HEK293T (cell line): ENCODE measurements around the gene NOS1.

ENCODE experiments used
- ARNT ChIP-seq: fragments of 450-650 bp; IDR thresholded peaks from 2 replicates; pipeline ENCODE4 v1.6.1; 2017; ENCODE audit warnings: mild to moderate bottlenecking
- ELF4 ChIP-seq: fragments of 450-650 bp; IDR thresholded peaks from 2 replicates; pipeline ENCODE4 v1.6.1; 2017; ENCODE audit warnings: antibody characterized with exemption
- FOXA1 ChIP-seq: fragments of 450-650 bp; IDR thresholded peaks from 2 replicates; pipeline ENCODE4 v1.6.1; 2016; ENCODE audit warnings: mild to moderate bottlenecking
- FOXM1 ChIP-seq: fragments of 450-650 bp; IDR thresholded peaks from 2 replicates; pipeline ENCODE4 v1.6.1; 2017; ENCODE audit warnings: mild to moderate bottlenecking, borderline replicate concordance
- LEF1 ChIP-seq: fragments of 450-650 bp; IDR thresholded peaks from 2 replicates; pipeline ENCODE4 v1.6.1; 2017; ENCODE audit warnings: mild to moderate bottlenecking, borderline replicate concordance
- SP1 ChIP-seq: fragments of 450-650 bp; IDR thresholded peaks from 2 replicates; pipeline ENCODE4 v1.6.1; 2017
- SUZ12 ChIP-seq: fragments of 450-650 bp; IDR thresholded peaks from 2 replicates; pipeline ENCODE4 v1.6.1; 2016; ENCODE audit warnings: mild to moderate bottlenecking
- TARDBP ChIP-seq: fragments of 450-650 bp; IDR thresholded peaks from 2 replicates; pipeline ENCODE4 v1.6.1; 2016

GRCh38 chr12:117227000-117227653, 134.3 kb downstream of the NOS1 start:
- TF ChIP-seq SUZ12 (no peak), FOXM1 (no peak), FOXA1 (no peak), SP1 (no peak), ARNT (no peak), TARDBP (no peak), LEF1 (no peak), ELF4 (no peak)
